ENCODE results near the gene IGSF22. TPM values are rescaled to one million over a fixed set of nuclear protein-coding genes. Genes with fewer than 3 reads are reported as not detected.
"Not testable (repeated sequence)": the region's sequence is repeated elsewhere in the genome, so short reads cannot be mapped to it uniquely, and the experiment has no call there.

The IGSF22 gene
- total RNA-seq, 1 donor from 2014 or later = 2.3 TPM

DNA sequence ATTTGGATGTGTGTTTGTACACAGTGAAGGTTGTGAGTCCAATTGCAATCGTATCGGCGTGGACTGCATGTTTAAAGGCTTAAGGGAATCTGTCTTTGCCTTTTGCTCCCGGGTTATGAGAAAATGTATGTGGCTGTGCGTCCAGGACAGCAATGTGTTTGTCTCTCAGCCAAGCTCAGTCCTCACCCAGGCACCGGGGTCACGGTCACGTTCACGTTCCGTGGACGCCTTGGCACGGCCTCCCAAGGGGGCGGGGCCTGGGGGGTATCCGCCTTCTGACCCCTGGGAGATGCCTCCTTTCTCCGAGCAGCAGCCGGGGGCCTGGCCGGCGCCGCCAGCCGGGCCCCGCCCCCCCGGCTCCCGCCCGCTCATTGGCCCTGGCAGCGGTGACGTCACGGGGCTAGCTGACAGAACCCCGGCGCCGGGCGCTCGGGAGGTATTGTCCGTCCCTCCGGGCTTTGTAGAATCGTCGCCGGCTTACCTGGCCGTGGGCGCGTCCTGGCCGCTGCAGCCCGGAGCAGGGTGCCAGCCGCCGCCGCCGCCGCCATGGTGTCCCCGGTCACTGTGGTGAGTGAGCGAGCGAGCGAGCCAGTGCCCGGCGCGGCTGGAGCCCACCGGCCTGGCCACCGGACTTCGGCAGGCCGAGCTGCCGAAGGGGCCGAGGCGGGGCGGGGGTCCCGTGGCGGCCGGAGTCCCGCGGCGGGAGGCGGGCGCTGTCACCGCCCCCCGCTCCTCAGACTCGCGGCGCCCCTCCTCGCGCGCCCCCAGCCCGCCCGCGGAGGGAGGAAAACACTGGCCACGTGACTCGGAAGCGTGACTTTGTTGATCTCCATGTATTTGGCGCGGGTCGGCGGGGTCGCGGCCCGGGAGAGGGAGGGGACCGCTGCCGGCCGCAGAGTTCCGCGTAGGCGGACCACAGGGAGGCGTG, 27.4 kb downstream of the IGSF22 start, which contains the start of gene TMEM86A:
Gene TMEM86A (plus strand): TSS at position 439 of the 928 bp plus-strand sequence. CDS start 108 bp downstream, at position 547.
- TF ChIP-seq, protein P1, sequence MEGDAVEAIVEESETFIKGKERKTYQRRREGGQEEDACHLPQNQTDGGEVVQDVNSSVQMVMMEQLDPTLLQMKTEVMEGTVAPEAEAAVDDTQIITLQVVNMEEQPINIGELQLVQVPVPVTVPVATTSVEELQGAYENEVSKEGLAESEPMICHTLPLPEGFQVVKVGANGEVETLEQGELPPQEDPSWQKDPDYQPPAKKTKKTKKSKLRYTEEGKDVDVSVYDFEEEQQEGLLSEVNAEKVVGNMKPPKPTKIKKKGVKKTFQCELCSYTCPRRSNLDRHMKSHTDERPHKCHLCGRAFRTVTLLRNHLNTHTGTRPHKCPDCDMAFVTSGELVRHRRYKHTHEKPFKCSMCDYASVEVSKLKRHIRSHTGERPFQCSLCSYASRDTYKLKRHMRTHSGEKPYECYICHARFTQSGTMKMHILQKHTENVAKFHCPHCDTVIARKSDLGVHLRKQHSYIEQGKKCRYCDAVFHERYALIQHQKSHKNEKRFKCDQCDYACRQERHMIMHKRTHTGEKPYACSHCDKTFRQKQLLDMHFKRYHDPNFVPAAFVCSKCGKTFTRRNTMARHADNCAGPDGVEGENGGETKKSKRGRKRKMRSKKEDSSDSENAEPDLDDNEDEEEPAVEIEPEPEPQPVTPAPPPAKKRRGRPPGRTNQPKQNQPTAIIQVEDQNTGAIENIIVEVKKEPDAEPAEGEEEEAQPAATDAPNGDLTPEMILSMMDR (IDR thresholded peaks at IDR 0.05) = no peak
- Histone ChIP-seq H3K4me1 (peaks cover 27% of the 10 kb centered on the region), H3K27ac (peak within 1 kb of the TSS; percentile 79), H3K36me3 (peaks cover 8% of the 10 kb centered on the region), H3K27me3 (ENCODE audit: low read depth) (no peaks in the 10 kb centered on the region), H3K4me3 (peak within 1 kb of the TSS; percentile 68), H3K9me3 (no peaks in the 10 kb centered on the region)
- intact Hi-C loops (cut with DNase I) = no loop called here
- ATAC-seq = peak; percentile 97
- DNase-seq = peak; percentile 95

GRCh38 chr11:18697576-18697975, 28.4 kb downstream of the IGSF22 start:
- Histone ChIP-seq H3K27me3 (ENCODE audit: low read depth) (no peaks in the 10 kb centered on the region), H3K4me1 (peaks cover 27% of the 10 kb centered on the region), H3K36me3 (peaks cover 8% of the 10 kb centered on the region), H3K4me3 (no peak overlapping the region), H3K27ac (peak overlapping the region; percentile 79), H3K9me3 (no peaks in the 10 kb centered on the region)
- DNase-seq (no peak), ATAC-seq (peak; percentile 36 to 43)
- TF ChIP-seq, protein P1 (IDR thresholded peaks at IDR 0.05) = no peak
- intact Hi-C loops (cut with DNase I) = no loop called here

GRCh38 chr11:18696638-18697225, 29.3 kb downstream of the IGSF22 start:
- Histone ChIP-seq H3K27me3 (ENCODE audit: low read depth) (no peaks in the 10 kb centered on the region), H3K4me3 (no peak overlapping the region), H3K27ac (no peak overlapping the region), H3K36me3 (peaks cover 3% of the 10 kb centered on the region), H3K9me3 (no peaks in the 10 kb centered on the region), H3K4me1 (peaks cover 27% of the 10 kb centered on the region)
- intact Hi-C loops (cut with DNase I) = no loop called here
- TF ChIP-seq, protein P1 (IDR thresholded peaks at IDR 0.05) = no peak
- no peak for ATAC-seq
- no peak for DNase-seq

GRCh38 chr11:18692941-18693760, 32.8 kb downstream of the IGSF22 start:
- TF ChIP-seq, protein P1 (IDR thresholded peaks at IDR 0.05) = no peak
- Histone ChIP-seq H3K4me1 (peaks cover 5% of the 10 kb centered on the region), H3K27me3 (ENCODE audit: low read depth) (no peaks in the 10 kb centered on the region), H3K9me3 (no peaks in the 10 kb centered on the region), H3K27ac (no peak overlapping the region), H3K4me3 (no peak overlapping the region), H3K36me3 (no peaks in the 10 kb centered on the region)
- ATAC-seq = no peak
- intact Hi-C loops (cut with DNase I) = no loop called here
- DNase-seq = no peak

- intact Hi-C loops (cut with DNase I); H3K36me3 ChIP-seq; H3K27me3 ChIP-seq (ENCODE audit: low read depth); H3K27ac ChIP-seq; H3K9me3 ChIP-seq; H3K4me3 ChIP-seq; H3K4me1 ChIP-seq; ATAC-seq; DNase-seq: not testable (repeated sequence)
Measured at GRCh38 chr11:18691467-18692140, 34.4 kb downstream of the IGSF22 start.
